MM.1S (cell line): Measurements from ENCODE around the gene TSPAN9.

ENCODE experiments used
- CTCF ChIP-seq: fragments of 300-600 bp; sonication (generic); IDR thresholded peaks from 2 replicates; pipeline ENCODE4 v1.5.1; 2016; ENCODE audit warnings: antibody characterized with exemption, low read length, mixed read lengths
- EZH2 ChIP-seq: fragments of 300-600 bp; sonication (generic); optimal IDR thresholded peaks from 2 replicates; pipeline ENCODE3; 2017; ENCODE audit warnings: low read depth, mild to moderate bottlenecking, antibody characterized with exemption, low read length, mixed read lengths
- EZH2phosphoT487 ChIP-seq: fragments of 300-600 bp; sonication (generic); IDR thresholded peaks from 2 replicates; pipeline ENCODE4 v1.6.1; 2018; ENCODE audit warnings: antibody characterized with exemption, low read length

- no peak for TF ChIP-seq EZH2
- TF ChIP-seq EZH2phosphoT487: no peak
- no peak for TF ChIP-seq CTCF
These were observed 207.2 kb downstream of the TSPAN9 start for GRCh38 chr12:3284405-3284804.
